Lung (tissue), 12 donors: ENCODE measurements around the gene CFAP99. TPM values are rescaled to one million over a fixed set of nuclear protein-coding genes. Genes with fewer than 3 reads are reported as not detected.

Experiments
- ATAC-seq: fragments of 200-7000 bp; cut with Tn5 transposase; one replicate; pipeline ENCODE4 v1.9.1; 2020; ENCODE audit warnings: moderate number of reproducible peaks; ENCODE audit not compliant: insufficient read depth, low FRiP score
- DNase-seq, 3 donors: peaks; one replicate each; pipeline ENCODE4 v3.0.0-alpha.2; 2013 to 2017
- H3K27ac ChIP-seq, 2 donors: one replicate each; pipeline ENCODE4 v1.5.1; 2013; ENCODE audit warnings: mild to moderate bottlenecking in 2 of 2, moderate library complexity in 2 of 2, control low read depth in 1 of 2, inconsistent platforms in 1 of 2, low read depth in 1 of 2, low read length in 1 of 2
- H3K27me3 ChIP-seq, 3 donors: one replicate each; pipeline ENCODE4 v1.5.1; 2013; ENCODE audit warnings: low read length in 2 of 3; ENCODE audit not compliant: control insufficient read depth in 3 of 3, insufficient read depth in 3 of 3
- H3K36me3 ChIP-seq, 4 donors: one replicate each; pipeline ENCODE4 v1.5.1; 2013; ENCODE audit warnings: low read length in 4 of 4, mild to moderate bottlenecking in 1 of 4, moderate library complexity in 1 of 4; ENCODE audit not compliant: control insufficient read depth in 4 of 4, insufficient read depth in 4 of 4
- H3K4me1 ChIP-seq, 5 donors: one replicate each; pipeline ENCODE4 v1.5.1; 2013; ENCODE audit warnings: low read length in 5 of 5, mild to moderate bottlenecking in 2 of 5, moderate library complexity in 1 of 5; ENCODE audit not compliant: control insufficient read depth in 5 of 5, insufficient read depth in 5 of 5
- H3K4me3 ChIP-seq: one replicate; pipeline ENCODE4 v1.5.1; 2013; ENCODE audit warnings: mild to moderate bottlenecking, control low read depth, moderate library complexity
- H3K9ac ChIP-seq, 2 donors: one replicate each; pipeline ENCODE4 v1.5.1; 2013; ENCODE audit warnings: low read length in 2 of 2, control low read depth in 1 of 2; ENCODE audit not compliant: insufficient read depth in 1 of 2
- H3K9me3 ChIP-seq, 4 donors: one replicate each; pipeline ENCODE4 v1.5.1; 2013; ENCODE audit warnings: low read length in 3 of 4, mild to moderate bottlenecking in 1 of 4, moderate library complexity in 1 of 4; ENCODE audit not compliant: control insufficient read depth in 4 of 4, insufficient read depth in 3 of 4
- WGBS, 2 donors: extraction: QIAGEN DNeasy Blood & Tissue Kit; methylation state at CpG; one replicate each; pipeline ENCODE4 v1.1.7; 2013; 5-methylcytosine and 5-hydroxymethylcytosine counted together
- polyA plus RNA-seq, 2 donors: library from polyadenylated mRNA; stranded (reverse); fragments of 200-250 nt; gene quantifications; one replicate each; pipeline ENCODE4 v1.2.1, GENCODE V29; 2013
- total RNA-seq, 2 donors: library from RNA; depleted of rRNA in 1 of 2; stranded (reverse); fragments of >200 nt in 1 of 2; gene quantifications; one replicate each; pipeline ENCODE4 v1.2.1, GENCODE V29; 2014 to 2021
- TF ChIP-seq, protein P1 (sequence below): IDR thresholded peaks from 2 replicates; pipeline ENCODE4 v1.5.1; 2012; ENCODE audit warnings: mild to moderate bottlenecking; ENCODE audit errors: control extremely low read depth, extremely low read depth
- donor health status: control.
- donor health status: control.
- donor health status: Bipolar disorder and iron deficiency.
- donor health status: healthy.
- donor health status: DM: yes; HTN: yes; CAD: no.

Gene CFAP99
- total and polyA plus RNA-seq, 4 donors, result 2.1 to 12.1 (median 2.3) TPM

DNA sequence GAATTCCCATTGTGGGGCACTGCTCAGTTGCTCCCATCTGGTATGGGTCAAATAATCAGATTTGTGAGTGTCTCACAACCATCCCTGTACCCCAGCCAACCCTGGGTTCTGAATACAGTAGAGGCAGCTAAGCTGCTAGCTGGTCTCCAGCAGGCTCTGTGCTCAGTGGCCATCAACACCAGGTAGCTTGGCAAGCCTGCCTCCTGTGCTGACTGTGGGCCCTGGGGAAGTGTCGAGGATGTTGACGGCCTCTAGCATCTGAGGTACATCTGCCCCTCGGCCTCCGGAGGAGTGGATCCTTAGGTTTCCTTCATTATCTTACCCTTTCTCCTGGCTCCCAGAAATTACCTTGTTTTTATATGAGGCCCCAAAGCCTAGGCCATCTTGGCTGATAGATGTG is 63.4 kb downstream of the CFAP99 start:
- no peak for DNase-seq
- H3K4me3 ChIP-seq, result no peak overlapping the region

DNA sequence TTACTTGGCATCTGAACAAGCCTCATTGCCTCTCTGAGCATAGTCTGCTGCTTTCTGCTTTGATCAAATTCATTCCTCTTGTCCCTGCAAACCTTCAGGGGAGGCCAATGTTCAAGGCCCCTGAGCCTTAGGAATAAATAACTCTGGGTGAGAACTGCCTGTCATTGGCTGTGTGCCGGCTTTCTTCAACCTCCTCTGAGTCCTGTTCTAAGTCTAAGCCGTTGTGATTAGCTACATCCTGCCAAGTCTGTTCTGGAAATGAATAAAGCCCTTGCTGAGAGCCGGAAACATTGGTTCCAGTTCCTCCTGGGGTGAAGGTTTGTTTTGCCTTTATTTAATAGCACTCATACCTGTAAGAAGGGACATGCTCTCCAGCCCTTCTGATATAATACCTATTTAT is 63.9 kb downstream of the CFAP99 start:
- Histone ChIP-seq H3K9me3 (no peaks in the 10 kb centered on the region), H3K36me3 (no peaks in the 10 kb centered on the region), H3K27ac (peak overlapping the region; percentile 37 to 58), H3K27me3 (no peaks in the 10 kb centered on the region), H3K9ac (no peak overlapping the region), H3K4me3 (no peak overlapping the region), H3K4me1 (peaks cover 4 to 44% (median 13%) of the 10 kb centered on the region in 5 donors)
- 9 to 35% methylated on average over 3 of the region's 3 CpGs for WGBS, 2 donors
- ATAC-seq (no peak), DNase-seq (peak; percentile 22 to 67 (median 46))
- TF ChIP-seq, protein P1, sequence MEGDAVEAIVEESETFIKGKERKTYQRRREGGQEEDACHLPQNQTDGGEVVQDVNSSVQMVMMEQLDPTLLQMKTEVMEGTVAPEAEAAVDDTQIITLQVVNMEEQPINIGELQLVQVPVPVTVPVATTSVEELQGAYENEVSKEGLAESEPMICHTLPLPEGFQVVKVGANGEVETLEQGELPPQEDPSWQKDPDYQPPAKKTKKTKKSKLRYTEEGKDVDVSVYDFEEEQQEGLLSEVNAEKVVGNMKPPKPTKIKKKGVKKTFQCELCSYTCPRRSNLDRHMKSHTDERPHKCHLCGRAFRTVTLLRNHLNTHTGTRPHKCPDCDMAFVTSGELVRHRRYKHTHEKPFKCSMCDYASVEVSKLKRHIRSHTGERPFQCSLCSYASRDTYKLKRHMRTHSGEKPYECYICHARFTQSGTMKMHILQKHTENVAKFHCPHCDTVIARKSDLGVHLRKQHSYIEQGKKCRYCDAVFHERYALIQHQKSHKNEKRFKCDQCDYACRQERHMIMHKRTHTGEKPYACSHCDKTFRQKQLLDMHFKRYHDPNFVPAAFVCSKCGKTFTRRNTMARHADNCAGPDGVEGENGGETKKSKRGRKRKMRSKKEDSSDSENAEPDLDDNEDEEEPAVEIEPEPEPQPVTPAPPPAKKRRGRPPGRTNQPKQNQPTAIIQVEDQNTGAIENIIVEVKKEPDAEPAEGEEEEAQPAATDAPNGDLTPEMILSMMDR, result no peak

More for the DNA sequence above, 63.4 kb downstream of the CFAP99 start:
- no peaks in the 10 kb centered on the region for H3K9me3 ChIP-seq
- no peak overlapping the region for H3K9ac ChIP-seq
- H3K4me1 ChIP-seq, result peaks cover 4 to 43% (median 13%) of the 10 kb centered on the region in 5 donors
- H3K36me3 ChIP-seq, result no peaks in the 10 kb centered on the region
- ATAC-seq, result no peak
- peak overlapping the region; percentile 46 to 58 for H3K27ac ChIP-seq
- TF ChIP-seq, protein P1, result no peak
- no peaks in the 10 kb centered on the region for H3K27me3 ChIP-seq
- 82 to 85% methylated on average over 4 of the region's 4 CpGs for WGBS, 2 donors

DNA sequence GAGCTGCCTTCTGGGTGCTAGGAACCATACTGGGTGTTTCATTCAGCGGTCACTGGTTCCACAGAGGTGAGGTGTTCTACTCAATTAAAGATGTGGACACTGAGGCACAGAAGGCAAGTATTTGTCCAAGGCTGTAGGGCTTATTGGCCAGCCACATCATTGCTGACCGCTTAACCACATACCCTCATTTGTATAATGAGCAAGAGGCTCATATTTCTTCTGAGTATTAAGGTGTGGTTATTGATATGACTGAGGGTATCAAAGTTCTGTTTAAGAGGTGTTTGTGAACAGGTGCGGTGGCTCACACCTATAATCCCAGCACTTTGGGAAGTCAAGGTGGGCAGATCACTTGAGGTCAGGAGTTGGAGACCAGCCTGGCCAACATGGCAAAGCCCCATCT is 64.5 kb downstream of the CFAP99 start:
- Histone ChIP-seq H3K4me3 (no peak overlapping the region), H3K27ac (peak overlapping the region; percentile 51 to 58), H3K9me3 (no peaks in the 10 kb centered on the region), H3K36me3 (no peaks in the 10 kb centered on the region), H3K27me3 (no peaks in the 10 kb centered on the region), H3K4me1 (peaks cover 4 to 46% (median 13%) of the 10 kb centered on the region in 5 donors), H3K9ac (no peak overlapping the region)
- TF ChIP-seq, protein P1, result no peak
- DNase-seq, result no peak
- ATAC-seq, result no peak
- WGBS, 2 donors, result 95 to 99% methylated on average over 3 of the region's 3 CpGs

DNA sequence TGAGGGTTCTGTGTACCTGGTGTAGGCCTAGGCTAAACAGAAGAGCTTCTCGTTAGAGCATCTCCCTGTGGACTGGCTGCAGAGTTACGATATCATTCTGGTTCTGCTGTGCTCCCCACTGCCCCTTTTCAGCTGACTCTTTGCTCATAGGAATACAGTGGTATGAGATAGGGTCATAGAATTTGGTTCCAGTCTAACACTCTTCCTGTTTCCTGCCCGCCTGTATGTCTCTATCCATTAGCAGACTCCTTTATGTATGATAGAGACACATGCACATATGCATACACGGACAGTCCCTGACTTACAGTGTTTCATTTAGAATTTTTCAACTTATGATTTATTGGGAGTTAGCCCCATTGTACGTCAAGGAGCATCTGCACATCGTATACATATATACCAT is 65.4 kb downstream of the CFAP99 start:
- peaks cover 4 to 42% (median 13%) of the 10 kb centered on the region in 5 donors for H3K4me1 ChIP-seq
- no peak for DNase-seq
- no peak overlapping the region for H3K9ac ChIP-seq
- H3K27ac ChIP-seq, result no peak overlapping the region
- WGBS, 2 donors, result 66 to 75% methylated on average over 6 of the region's 6 CpGs
- no peaks in the 10 kb centered on the region for H3K9me3 ChIP-seq
- ATAC-seq, result no peak
- no peaks in the 10 kb centered on the region for H3K36me3 ChIP-seq
- TF ChIP-seq, protein P1, result no peak
- H3K4me3 ChIP-seq, result no peak overlapping the region
- no peaks in the 10 kb centered on the region for H3K27me3 ChIP-seq
